Suppressor macrophage (primary cell): Measurements from ENCODE around the gene TMEM245.

Source experiments
- DNase-seq, 4 experiments: peaks; one replicate each; pipeline ENCODE4 v3.0.0-alpha.2; 2020 to 2022
- total RNA-seq, 17 experiments: gene quantifications; one replicate each; lab custom pipeline; 2026; ENCODE audit warnings: mixed read lengths in 6 of 17, inconsistent platforms in 3 of 17; lab: John Stamatoyannopoulos, UW

TMEM245 gene
- total RNA-seq: 40.4 to 123 (median 88.0) reads per million in 17 experiments

GRCh38 chr9:109119439-109120203, at the start of gene TMEM245:
TMEM245 (minus strand) TSS chr9:109119947; CDS start chr9:109119913, 34 bp downstream.
- DNase-seq: peak; percentile 97 to 99 (median 98)

DNA sequence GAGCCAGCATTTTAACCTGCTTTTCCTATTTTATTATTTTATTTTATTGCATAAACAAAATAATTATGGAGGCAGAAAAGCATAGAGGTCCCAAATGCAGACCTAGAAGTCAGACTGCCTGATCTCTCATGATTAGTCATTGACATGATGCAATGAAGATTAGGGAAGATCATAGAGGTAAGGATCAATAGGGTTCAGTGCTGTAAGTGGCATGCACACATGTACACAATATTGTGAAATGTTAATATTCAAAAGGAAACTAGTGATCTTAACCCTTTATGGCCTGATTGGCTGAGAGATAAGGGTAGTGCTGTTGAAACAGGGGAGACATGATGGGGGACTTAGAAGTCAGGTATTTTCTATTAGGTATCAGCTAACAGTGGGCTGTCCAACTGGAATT, 48.4 kb upstream of the TMEM245 start:
- no peak for DNase-seq

DNA sequence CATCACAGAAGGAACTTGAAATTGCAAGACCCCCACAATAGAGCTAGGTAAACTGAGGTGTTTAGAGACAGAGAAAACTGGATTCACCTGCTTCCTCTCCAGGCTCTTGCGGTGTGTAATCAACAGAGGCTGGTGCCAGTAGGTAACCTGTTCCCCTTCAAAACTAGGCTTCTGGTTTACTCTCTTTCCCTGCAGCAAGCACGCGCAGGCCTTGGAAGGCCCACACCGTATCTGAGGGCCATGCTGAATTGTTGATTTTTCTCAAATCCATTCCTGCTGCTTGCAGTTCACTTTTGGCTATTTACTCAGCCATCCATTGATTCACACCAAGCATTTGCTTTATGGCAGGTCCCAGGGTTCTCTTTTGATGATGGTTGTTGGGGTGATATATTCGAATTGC, 48.0 kb upstream of the TMEM245 start:
- no peak for DNase-seq

DNA sequence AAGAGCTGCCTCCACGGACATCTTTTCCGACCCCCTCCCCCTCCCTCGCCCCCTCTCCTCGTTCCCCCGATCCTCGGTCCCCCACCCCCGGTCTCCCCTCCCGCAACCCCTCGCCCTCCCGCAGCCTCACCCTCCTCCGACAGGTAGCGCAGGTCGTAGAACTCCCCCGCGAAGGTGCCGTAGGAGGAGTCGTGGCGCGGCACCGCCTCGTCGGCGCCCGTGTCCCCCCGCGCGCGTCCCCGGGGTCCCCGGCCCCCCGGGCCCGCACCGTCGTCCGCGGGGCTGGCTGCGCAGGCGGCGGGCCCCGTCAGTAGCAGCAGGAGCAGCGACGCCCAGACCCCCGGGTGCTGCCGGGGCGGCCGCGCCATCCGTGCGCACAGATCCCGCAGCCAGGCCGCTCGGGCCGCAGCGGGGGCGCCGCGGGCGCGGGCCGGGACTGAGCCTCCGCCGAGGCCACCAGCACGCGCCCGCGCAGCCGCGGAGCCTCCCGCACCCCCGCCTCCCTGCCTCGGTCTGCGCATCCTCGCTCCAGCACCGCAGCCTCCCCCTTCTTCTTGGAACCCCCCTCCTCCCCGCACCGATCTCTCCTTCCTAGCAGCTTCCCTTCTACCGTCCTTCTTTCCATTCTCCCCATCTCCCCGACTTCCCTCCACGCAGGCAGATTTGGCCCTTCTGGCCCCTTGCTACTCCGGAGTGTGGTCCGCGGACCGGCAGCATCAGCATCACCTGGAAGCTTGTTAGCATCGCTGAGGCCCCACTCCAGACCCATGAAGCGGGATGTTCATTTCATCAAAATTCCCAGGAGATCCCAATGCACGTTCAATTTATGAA, 47.2 kb upstream of the TMEM245 start, which contains the start of gene FRRS1L:
FRRS1L (minus strand) TSS at position 479 of the 831 bp plus-strand sequence; CDS start at position 368, 111 bp downstream.
- no peak for DNase-seq

GRCh38 chr9:109166171-109166770, 46.5 kb upstream of the TMEM245 start:
- no peak for DNase-seq

DNA sequence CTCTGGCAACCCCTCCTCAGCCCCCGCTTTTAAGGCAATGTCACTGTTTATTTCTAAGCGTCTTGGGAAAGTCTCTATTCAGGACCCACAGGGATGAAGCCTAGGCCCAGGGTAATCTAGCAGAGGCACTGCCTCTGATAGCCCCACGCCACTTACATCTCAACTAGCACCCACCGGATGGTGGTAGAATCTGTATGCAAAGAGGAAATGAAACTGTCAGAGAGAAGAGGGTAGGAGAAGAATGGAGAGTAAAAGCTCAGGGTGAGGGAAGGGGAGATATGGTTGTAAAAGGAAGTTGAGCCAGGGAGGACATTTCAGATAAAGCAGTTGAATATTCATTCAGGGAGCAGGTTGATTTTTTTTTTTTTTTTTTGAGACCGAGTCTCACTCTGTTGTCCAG, 44.3 kb upstream of the TMEM245 start:
- no peak for DNase-seq

- no peak for DNase-seq
Observed at GRCh38 chr9:109163194-109163593, 43.4 kb upstream of the TMEM245 start.

DNA sequence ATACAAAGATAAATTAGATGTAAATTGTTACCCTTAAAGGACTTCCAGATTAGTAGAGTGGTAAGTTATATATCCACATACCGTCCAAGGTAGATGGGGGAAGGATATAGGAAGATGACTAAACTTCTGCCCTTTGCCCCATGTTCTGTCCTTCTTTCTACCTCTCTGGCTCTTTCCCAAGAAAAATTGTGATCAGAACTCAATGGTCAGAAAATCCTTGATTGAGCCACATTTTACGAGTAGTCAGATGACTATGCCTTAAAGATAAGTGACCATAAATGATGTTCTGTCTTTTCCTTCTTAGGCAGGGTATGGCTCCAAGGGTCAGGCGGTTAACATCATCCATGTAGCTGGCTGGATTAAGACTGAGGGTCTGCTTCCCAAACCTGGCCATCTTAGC, 42.9 kb upstream of the TMEM245 start:
- DNase-seq: no peak

DNA sequence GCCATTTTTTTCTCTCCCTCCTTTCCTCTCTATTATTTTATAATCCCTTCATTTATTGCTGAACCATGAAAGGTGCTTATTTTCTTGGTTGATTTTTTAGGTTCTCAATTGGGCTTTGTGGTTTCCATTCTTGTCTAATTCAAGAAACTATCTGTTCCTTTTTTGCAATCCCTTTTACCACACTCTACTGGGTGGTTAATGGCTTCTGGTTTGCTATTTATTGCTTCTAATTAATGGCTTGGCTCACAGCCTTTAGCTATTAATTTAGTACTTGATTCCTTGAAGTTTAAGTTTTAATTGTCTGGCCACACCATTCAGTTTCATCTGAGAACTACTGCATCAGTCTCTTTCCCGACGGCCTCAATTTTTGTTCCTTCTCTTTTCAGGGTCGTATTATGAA, 41.7 kb upstream of the TMEM245 start:
- no peak for DNase-seq

- no peak for DNase-seq
Observed at GRCh38 chr9:109159583-109159982, 39.8 kb upstream of the TMEM245 start.

DNA sequence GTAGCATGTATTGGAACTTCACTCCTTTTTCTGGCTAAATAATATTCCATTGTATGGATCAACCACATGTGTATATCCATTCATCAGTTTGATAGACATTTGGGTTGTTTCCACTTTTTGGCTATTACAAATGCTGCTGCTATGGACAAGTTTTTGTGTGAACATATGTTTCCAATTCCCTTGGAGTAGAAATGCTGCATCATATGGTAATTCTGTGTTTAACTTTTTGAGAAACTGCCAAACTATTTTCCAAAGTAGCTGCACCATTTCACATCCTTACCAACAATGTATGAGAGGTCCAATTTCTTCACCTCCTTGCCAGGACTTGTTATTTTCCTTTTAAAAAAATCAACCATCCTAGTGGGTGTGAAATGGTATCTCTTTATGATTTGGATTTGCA, 38.9 kb upstream of the TMEM245 start:
- DNase-seq: no peak

DNA sequence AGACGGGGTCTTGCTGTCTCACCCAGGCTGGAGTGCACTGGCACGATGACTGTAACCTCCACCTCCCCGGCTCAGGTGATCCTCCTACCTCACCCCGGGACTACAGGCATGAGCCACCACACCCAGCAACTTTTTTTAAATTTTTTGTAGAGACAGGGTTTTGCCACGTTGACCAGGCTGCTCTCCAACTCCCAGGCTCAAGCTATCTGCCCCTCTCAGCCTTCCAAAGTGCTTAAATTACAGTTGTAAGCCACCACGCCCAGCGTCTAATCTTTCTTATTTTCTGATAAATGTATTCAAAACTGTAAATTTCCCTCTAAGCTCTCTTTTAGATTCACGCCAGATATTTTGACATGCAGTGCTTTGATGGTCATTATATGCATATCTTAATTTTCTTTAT, 37.0 kb upstream of the TMEM245 start:
- DNase-seq: no peak

GRCh38 chr9:109150925-109151545, 31.3 kb upstream of the TMEM245 start:
- DNase-seq: no peak

DNA sequence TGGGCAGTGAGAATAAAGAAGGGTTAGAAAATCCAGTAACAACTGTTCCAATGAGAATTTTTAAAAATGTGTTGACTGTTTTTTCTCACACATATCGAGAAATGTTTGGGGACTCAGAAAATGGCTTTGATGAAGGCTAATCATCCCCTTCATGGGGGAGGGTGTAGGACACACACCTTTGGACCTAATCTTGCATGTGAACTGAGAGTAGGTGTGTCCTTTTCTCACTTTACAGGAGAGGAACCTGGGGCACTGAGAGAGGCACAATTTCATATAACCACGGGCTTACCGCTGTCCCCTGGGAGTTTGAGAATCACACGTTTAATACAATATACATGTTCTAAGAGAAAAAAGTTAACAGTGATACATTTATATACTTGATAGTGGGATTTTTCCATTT, 30.0 kb upstream of the TMEM245 start:
- no peak for DNase-seq

GRCh38 chr9:109149089-109149488, 29.3 kb upstream of the TMEM245 start:
- DNase-seq: no peak

DNA sequence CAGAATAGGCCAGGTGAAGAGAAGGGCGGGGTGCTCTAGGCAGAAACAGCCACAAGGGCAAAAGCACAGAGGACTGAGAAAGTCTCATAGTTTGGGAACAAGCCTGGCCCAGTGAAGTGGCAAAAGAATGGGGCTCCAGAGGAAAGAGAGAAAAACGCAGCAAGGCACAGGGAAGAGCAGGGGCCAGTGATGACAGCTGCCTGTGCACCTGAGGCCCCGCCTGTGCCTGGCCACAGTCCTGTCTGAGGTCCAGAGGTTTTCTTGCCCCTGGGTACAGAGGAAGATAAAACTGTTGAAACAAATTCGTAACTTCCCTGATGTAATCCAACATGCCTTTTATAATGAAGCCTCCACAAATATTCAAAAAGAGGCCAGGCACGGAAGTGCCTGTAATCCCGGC, 25.3 kb upstream of the TMEM245 start:
- DNase-seq: no peak

DNA sequence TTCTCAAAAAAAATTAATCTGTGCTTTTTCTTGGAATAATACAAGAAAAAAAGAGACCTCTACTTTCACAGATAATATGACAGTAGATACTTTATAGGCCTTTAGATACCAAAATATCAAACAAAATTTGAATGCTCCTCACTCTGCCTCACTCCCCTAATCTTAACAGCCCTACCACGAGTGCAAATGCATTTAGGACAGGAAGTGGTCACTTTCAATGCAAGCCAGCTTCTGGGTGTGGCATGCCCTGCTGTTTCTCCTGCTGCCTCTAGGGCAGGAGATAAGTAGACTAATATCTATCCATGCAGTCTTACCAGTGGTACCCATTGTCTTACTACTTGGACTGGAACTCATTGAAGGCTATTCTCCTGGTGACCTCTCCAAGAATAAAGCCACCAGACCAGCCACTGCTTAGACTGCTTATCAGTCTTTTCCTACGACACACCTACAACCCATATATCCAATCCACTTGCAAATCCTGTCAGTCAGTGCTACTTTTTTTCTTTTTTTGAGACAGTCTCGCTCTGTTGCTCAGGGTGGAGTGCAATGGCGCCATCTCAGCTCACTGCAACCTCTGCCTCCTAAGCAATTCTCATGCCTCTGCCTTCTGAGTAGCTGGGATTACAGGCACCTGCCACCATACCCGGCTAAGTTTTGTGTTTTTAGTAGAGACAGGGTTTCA, 24.3 kb upstream of the TMEM245 start:
- DNase-seq: peak; percentile 17 to 52 (median 50)

DNA sequence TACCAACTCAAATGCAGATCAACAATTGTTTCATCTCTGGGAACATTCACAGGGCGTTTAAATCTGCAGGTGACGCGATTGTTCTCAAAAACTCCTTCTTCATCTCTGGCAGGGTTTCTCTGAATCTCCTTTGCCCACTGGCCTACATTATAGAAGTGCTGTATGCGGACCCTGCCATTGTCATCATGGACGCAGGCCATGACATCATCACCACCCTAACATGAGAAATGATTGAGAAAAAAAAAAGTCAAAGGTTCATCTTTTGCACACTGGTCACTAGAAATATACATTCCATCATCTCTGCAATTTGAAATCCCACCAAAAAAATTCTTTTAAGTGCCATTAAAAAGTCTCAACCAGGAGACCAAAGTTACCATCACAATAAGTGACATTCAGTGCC, 21.6 kb upstream of the TMEM245 start:
- no peak for DNase-seq

DNA sequence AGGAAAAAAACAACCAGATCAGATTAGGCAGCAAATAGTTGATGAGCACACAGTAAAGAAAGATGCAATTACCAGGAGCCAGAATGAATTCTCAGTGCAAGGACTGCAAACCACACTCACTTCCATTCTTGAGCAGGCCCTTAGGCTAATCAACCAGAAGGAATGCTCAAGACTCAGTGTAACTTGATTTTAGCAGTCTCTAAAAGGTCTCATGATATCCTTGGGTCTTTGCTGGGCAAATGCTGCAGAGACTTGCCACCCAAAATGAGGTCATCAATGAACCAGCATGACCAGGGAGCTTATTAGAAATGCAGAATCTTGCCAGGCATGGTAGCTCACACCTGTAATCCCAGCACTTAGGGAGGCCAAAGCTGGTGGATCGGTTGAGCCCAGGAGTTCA, 20.1 kb upstream of the TMEM245 start:
- no peak for DNase-seq

- DNase-seq: no peak
Observed at GRCh38 chr9:109138421-109138820, 18.7 kb upstream of the TMEM245 start.

DNA sequence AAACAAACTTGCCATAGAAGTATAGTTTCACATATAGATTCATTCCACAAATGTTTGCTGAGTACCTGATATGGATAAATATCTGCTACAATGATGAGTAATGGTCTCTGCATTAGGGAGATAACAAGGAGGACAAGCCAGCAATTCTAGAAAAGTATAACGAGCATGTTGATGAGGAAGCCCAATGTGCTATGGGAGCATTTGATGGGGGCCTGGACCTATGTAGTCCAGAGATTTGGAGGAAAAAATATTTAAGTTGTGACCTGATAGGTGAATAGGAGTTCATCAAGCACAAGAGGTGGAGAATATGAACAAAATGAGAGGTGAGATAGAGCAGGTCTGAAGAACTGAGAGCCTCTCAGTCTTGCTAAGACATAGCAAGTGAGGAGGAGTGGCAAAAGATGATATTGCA, 14.4 kb upstream of the TMEM245 start:
- no peak for DNase-seq

DNA sequence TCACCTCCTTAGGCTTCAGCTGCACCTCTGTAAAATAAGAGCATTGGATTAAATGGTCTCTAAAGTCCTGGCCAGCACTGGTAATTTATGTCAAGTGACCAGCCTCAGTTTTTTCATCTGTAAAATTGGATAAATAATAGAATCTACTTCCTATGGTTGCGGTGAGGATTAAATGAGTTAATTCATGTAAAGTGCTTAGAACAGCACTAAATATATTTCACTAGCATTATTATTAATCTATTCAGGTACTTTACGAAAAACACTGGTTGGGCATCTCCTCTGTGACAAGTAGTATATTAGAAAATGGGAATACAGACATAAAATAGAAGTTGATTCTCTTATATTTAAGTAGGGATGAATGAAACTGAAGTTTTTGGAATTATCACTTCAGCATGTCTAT, 13.8 kb upstream of the TMEM245 start:
- no peak for DNase-seq
